Cerebellar cortex (tissue), 1 donor: ENCODE data around the gene GRM6.
A peak's percentile ranks its signal among the peaks of the same experiment; 100 is the strongest.

Source experiments
- DNase-seq: peaks from one replicate; pipeline ENCODE4 v3.0.0-alpha.2; 2015; ENCODE audit warnings: low spot score

Gene GRM6

DNA sequence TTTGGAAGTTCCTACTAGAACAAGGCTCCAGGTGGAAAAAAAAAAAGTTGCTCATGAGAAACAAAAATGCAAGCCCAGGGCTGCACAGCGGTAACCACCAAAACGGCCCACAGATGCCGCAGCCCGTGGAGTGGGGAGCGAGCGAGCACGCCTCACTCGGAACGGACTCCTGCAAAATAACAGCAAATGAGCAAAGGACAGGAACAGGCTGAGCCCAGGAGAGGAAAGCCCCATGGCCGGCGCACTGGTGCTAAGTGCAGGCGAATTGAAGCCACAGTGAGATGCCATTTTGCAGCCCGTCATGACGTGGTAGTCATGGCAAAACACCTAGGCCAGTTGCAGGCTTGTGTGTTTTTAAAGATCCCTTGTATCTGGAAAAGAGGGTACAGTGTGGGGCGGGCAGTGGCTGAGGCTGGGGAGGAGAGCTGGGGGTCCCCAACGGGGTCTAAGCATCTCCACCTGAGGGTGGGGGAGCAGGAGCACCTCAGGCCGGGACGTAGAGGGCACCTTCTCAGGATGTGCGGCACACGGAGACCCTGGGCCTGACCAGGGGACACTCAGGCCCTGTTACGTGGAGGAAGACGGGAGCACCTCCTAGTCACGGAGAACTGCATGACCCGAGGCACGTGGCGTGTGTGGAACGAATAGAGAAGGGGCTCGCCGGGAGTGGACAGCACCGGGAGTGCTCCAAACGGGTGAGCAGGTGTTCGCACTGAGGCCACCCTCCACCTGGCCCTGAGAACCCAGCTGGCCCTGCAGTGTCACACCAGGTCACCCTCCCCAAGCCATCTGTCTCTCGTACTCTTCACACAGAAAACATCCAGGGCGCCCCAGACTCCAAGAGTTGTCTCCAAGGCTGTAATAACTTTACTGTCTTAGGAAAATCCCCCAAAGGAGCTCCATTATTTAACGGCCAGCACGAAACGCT lies 10.7 kb downstream of the GRM6 start:
- DNase-seq: no peak

DNA sequence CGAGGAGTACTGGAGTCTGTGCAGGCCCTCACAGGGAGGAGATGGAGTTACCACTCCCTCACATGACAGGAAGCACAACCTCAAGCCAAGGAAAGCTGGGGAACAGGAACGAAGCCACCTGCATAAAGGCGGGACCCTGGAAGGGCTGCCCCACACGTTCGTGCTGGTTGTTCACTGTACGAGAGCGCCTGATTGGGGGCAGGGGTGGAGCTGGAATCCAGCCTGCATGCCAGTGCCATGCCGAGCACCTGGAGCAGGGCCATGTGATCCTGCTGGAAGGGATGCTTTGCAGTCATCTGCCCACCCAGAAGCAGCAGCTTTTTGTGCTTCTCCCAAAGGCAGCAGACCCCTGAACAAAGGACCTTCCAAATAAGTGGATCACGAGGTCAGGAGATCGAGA lies 11.4 kb downstream of the GRM6 start:
- DNase-seq: no peak

DNA sequence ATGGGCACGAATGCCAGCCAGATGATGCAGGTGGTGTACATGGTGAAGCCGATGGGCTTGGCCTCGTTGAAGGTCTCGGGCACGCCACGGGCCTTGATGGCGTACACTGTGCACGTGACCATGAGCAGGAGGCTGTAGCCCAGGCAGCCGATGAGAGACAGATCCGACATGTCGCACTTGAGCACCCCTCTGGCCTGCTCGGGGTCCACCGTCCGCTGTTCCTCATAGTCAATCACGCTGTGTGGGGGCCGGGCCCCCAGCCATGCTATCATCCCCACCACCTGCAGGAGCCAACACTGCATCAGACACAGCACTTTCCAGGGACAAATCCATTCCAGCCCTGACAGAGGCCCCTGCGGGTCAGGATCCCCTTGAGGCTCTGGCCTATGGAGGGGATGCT lies 12.2 kb downstream of the GRM6 start:
- no peak for DNase-seq

DNA sequence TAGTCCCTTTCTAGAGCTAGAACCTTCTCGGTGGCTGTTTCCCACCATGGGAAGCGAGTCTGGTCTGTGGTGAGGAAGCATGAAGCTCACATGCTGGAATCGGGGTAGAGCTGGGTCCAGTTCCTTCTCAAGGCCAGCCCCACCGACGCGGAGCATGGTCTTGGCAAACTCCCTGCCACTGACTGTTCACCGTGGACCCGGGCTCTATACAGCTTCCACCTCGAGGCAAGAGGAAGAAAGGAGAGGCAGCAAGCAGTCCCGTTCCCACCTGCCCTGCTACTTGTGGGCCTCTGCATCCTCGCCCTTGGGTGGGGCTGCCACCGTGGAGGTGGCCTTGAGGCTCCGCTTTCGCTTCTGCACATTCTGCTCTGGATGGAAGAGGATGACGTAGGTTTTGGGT lies 13.7 kb downstream of the GRM6 start:
- no peak for DNase-seq

DNA sequence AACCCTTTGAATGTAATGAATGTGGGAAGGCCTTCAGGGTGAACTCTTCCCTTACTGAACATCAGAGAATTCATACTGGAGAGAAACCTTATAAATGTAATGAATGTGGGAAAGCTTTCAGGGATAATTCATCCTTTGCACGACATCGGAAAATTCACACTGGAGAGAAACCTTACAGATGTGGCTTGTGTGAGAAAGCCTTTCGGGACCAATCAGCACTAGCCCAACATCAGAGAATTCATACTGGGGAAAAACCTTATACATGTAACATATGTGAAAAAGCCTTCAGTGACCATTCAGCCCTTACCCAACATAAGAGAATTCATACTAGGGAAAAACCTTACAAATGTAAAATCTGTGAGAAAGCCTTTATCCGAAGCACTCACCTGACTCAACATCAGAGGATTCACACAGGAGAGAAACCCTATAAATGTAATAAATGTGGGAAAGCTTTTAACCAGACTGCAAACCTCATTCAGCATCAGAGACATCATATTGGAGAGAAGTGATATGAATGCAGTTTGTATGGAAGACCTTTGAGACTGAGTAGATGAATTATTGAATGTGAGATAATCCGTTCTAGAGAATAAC lies 29.6 kb downstream of the GRM6 start:
- no peak for DNase-seq

DNA sequence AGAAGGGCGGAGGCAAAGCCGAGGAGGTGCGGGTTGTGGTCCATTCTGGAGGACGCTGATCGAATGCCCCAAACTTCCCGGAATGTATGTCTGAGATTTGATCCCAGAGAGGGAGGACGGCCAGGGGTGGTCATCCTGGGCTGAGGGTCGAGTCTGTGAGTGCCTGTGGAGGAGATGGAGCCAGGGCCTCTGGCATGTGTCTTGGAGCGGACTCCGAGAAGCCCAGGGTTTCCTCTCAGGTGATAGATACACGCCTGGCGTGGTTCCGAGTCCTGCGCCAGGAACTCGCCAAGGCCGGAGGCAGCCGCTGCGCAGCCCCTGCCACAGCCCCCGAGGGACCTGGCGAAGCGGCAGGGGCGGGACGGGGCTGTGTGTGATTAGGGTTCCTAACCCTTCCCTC lies 53.8 kb downstream of the GRM6 start:
- peak; percentile 25 for DNase-seq

DNA sequence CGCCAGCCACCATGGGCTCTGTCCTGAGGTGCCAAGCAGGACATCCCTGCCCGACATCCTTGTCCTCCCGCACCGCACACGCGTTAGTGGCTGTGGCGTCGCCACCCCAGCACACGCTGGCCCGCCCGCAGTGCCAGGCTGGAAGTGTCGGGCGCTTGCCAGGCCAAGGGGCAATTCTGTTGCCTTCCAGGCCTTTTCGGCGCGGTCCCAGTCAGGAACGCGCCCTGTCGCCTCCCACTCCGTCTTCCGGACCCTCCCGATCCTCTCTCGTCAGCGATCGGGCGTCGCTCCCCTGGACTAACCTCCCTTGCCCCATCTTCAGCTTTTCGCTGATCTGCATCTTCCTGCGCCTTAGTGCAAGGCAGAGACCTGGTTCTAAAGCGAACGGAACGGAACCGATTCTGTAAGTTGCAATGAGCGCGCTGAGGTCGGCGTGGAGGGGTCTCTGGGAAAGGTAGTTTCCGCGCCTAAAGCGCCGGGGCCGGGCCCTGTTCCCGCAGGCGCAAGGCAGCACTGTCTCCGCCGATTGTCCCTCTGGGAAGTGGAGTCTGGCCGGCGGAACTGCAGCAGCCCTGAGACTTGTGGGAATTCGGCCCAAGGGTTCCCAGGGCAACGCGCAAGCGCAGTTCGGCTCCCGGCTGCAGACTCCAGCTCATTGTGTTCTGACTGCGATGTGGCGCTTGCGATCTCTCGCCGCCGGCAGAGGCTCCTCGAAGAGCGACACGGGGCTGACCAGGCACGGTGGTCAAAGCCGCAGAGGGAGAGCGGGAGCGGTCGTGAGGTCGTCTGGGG lies 54.4 kb downstream of the GRM6 start, which contains the start of gene ZNF454:
ZNF454 (plus strand) TSS at position 630 of the 792 bp plus-strand sequence. CDS start 1,594 bp downstream, outside the sequence.
- DNase-seq: peak; percentile 94

DNA sequence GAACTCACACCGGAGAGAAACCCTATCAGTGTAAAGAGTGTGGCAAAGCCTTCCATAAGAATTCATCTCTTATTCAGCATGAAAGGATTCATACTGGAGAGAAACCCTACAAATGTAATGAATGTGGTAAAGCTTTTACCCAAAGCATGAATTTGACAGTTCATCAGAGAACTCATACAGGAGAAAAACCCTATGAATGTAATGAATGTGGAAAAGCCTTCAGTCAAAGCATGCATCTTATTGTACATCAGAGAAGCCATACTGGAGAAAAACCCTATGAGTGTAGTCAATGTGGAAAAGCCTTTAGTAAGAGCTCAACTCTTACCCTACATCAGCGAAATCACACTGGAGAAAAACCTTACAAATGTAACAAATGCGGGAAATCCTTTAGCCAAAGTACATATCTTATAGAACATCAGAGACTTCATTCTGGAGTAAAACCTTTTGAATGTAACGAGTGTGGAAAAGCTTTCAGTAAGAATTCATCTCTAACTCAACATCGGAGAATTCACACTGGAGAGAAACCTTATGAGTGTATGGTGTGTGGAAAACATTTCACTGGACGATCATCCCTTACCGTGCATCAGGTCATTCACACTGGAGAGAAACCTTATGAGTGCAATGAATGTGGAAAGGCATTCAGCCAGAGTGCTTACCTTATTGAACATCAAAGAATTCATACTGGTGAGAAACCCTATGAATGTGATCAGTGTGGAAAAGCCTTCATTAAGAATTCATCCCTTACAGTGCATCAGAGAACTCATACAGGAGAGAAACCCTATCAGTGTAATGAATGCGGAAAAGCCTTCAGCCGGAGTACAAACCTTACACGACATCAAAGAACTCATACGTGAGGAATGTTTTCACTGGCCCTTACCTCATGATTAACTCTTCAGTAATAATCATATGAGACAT lies 63.0 kb downstream of the GRM6 start:
- no peak for DNase-seq
